Aorta (tissue), 5 donors: ENCODE results near the gene CHD6. TPM values are rescaled to one million over a fixed set of nuclear protein-coding genes. Genes with fewer than 3 reads are reported as not detected.

ENCODE experiments used
- ATAC-seq: fragments of 200-7000 bp; cut with Tn5 transposase; one replicate; pipeline ENCODE4 v1.9.1; 2022; ENCODE audit warnings: moderate library complexity; ENCODE audit not compliant: low FRiP score
- DNase-seq, 2 donors: peaks; one replicate each; pipeline ENCODE4 v3.0.0-alpha.2; 2020
- H3K27ac ChIP-seq, 2 donors: one replicate each; pipeline ENCODE4 v1.5.1; 2013; ENCODE audit warnings: low read length in 2 of 2, mild to moderate bottlenecking in 2 of 2, moderate library complexity in 2 of 2, control low read depth in 1 of 2, inconsistent platforms in 1 of 2, low read depth in 1 of 2
- H3K27me3 ChIP-seq, 2 donors: one replicate each; pipeline ENCODE4 v1.6.1; 2013; ENCODE audit warnings: control low read depth in 1 of 2, low read length in 1 of 2, mild to moderate bottlenecking in 1 of 2, moderate library complexity in 1 of 2; ENCODE audit not compliant: insufficient read depth in 2 of 2, control insufficient read depth in 1 of 2
- H3K36me3 ChIP-seq, 2 donors: one replicate each; pipeline ENCODE4 v1.6.1; 2013; ENCODE audit warnings: control low read depth in 1 of 2, low read length in 1 of 2, mild to moderate bottlenecking in 1 of 2; ENCODE audit not compliant: insufficient read depth in 2 of 2, control insufficient read depth in 1 of 2
- H3K4me1 ChIP-seq, 2 donors: one replicate each; pipeline ENCODE4 v1.6.1; 2013; ENCODE audit warnings: low read length in 2 of 2, control low read depth in 1 of 2, mild to moderate bottlenecking in 1 of 2, moderate library complexity in 1 of 2; ENCODE audit not compliant: insufficient read depth in 2 of 2, control insufficient read depth in 1 of 2
- H3K4me3 ChIP-seq, 2 donors: one replicate each; pipeline ENCODE4 v1.5.1; 2013; ENCODE audit warnings: low read length in 2 of 2, control low read depth in 1 of 2, mild to moderate bottlenecking in 1 of 2
- H3K9me3 ChIP-seq: one replicate; pipeline ENCODE4 v1.6.1; 2013; ENCODE audit warnings: mild to moderate bottlenecking, low read length; ENCODE audit not compliant: control insufficient read depth
- WGBS, 2 donors: extraction: QIAGEN DNeasy Blood & Tissue Kit; methylation state at CpG; one replicate each; pipeline ENCODE4 v1.1.7; 2013; 5-methylcytosine and 5-hydroxymethylcytosine counted together
- intact Hi-C, 2 donors: fragments of 100-400 bp; cut with DNase I; formaldehyde crosslinking; loops; one replicate each; pipeline versions ENCODE4 v1.14.2 to v1.15.0; 2022
- polyA plus RNA-seq, 2 donors: library from polyadenylated mRNA; stranded (reverse); fragments of 200-250 nt; gene quantifications; one replicate each; pipeline ENCODE4 v1.2.3, GENCODE V29; 2013
- total RNA-seq, 2 donors: library from RNA; stranded (reverse); fragmentation: NEBNext Ultra II Directional; extraction: Animal tissue kit (Norgen Biotek cat#: 25700); gene quantifications; one replicate each; pipeline ENCODE4 v1.2.1, GENCODE V29; 2021
- donor health status: healthy with polysubstance abuse.
- donor health status: Bipolar disorder and iron deficiency.
- donor health status: DM: no; HTN: no; CAD: no.
- donor health status: DM: no; HTN: no; CAD: no.
- donor health status: DM: yes; HTN: yes; CAD: no.

Gene CHD6
- total and polyA plus RNA-seq, 4 donors = 3.3 to 126 (median 69.1) TPM

GRCh38 chr20:41482647-41483552, 135.3 kb downstream of the CHD6 start:
- Histone ChIP-seq H3K4me3 (no peak overlapping the region), H3K9me3 (no peaks in the 10 kb centered on the region), H3K4me1 (no peaks in the 10 kb centered on the region), H3K27me3 (no peaks in the 10 kb centered on the region), H3K36me3 (peaks cover 6 to 12% of the 10 kb centered on the region in 2 donors), H3K27ac (peak overlapping the region in 1 of 2 donors; percentile 74)
- intact Hi-C loops = loop anchor here (10.0 kb wide), 2 partner anchors 132 to 212 kb away; partner anchors contain the start of gene CHD6 (in 1 of the 2)
- ATAC-seq (no peak), DNase-seq (no peak)
- 52 to 62% methylated on average over 6 of the region's 6 CpGs for WGBS, 2 donors

- H3K4me3 ChIP-seq = no peak overlapping the region
- intact Hi-C loops = loop anchor here (10.0 kb wide), 2 partner anchors 135 to 215 kb away; partner anchors contain the start of gene CHD6 (in 1 of the 2)
- no peaks in the 10 kb centered on the region for H3K4me1 ChIP-seq
- no peak for DNase-seq
- no peaks in the 10 kb centered on the region for H3K9me3 ChIP-seq
- H3K27me3 ChIP-seq = no peaks in the 10 kb centered on the region
- ATAC-seq = no peak
- H3K36me3 ChIP-seq = peaks cover 3 to 4% of the 10 kb centered on the region in 2 donors
- WGBS, 2 donors = 93 to 94% methylated on average over 2 of the region's 2 CpGs
- no peak overlapping the region for H3K27ac ChIP-seq
Measured at GRCh38 chr20:41480054-41480770, 138.0 kb downstream of the CHD6 start.

GRCh38 chr20:41479113-41479512, 139.1 kb downstream of the CHD6 start:
- 99 to 100% methylated on average over 1 of the region's 1 CpG for WGBS, 2 donors
- intact Hi-C loops = loop anchor here in 1 of 2 donors (10.0 kb wide), 1 partner anchor 216 kb away; no protein-coding TSS in a partner anchor
- no peak for ATAC-seq

GRCh38 chr20:41478026-41478425, 140.2 kb downstream of the CHD6 start:
- H3K36me3 ChIP-seq = peaks cover 0 to 3% of the 10 kb centered on the region in 2 donors
- H3K27ac ChIP-seq = no peak overlapping the region
- ATAC-seq (no peak), DNase-seq (no peak)
- H3K4me1 ChIP-seq = no peaks in the 10 kb centered on the region
- WGBS, 2 donors = 93 to 99% methylated on average over 1 of the region's 1 CpG
- H3K4me3 ChIP-seq = no peak overlapping the region
- intact Hi-C loops = loop anchor here in 1 of 2 donors (10.0 kb wide), 1 partner anchor 217 kb away; no protein-coding TSS in a partner anchor
- H3K27me3 ChIP-seq = no peaks in the 10 kb centered on the region
- no peaks in the 10 kb centered on the region for H3K9me3 ChIP-seq

More at GRCh38 chr20:41479113-41479512, 139.1 kb downstream of the CHD6 start:
- DNase-seq = no peak
- Histone ChIP-seq H3K4me1 (no peaks in the 10 kb centered on the region), H3K27ac (no peak overlapping the region), H3K36me3 (peaks cover 0 to 2% of the 10 kb centered on the region in 2 donors), H3K9me3 (no peaks in the 10 kb centered on the region), H3K27me3 (no peaks in the 10 kb centered on the region), H3K4me3 (no peak overlapping the region)

GRCh38 chr20:41476446-41476845, 141.7 kb downstream of the CHD6 start:
- Histone ChIP-seq H3K27ac (no peak overlapping the region), H3K36me3 (peaks cover 0 to 3% of the 10 kb centered on the region in 2 donors), H3K4me1 (no peaks in the 10 kb centered on the region), H3K9me3 (no peaks in the 10 kb centered on the region), H3K4me3 (no peak overlapping the region), H3K27me3 (no peaks in the 10 kb centered on the region)
- DNase-seq (no peak), ATAC-seq (no peak)
- 84 to 89% methylated on average over 1 of the region's 1 CpG for WGBS, 2 donors
- intact Hi-C loops = loop anchor here in 1 of 2 donors (10.0 kb wide), 1 partner anchor 218 kb away; no protein-coding TSS in a partner anchor

- Histone ChIP-seq H3K4me1 (no peaks in the 10 kb centered on the region), H3K9me3 (no peaks in the 10 kb centered on the region)
Measured at GRCh38 chr20:41476013-41476441, 142.2 kb downstream of the CHD6 start.

GRCh38 chr20:41475503-41475902, 142.7 kb downstream of the CHD6 start:
- intact Hi-C loops = loop anchor here in 1 of 2 donors (10.0 kb wide), 1 partner anchor 219 kb away; no protein-coding TSS in a partner anchor
- ATAC-seq = no peak

More at GRCh38 chr20:41476013-41476441, 142.2 kb downstream of the CHD6 start:
- no peak overlapping the region for H3K27ac ChIP-seq
- ATAC-seq (no peak), DNase-seq (no peak)
- peaks cover 0 to 3% of the 10 kb centered on the region in 2 donors for H3K36me3 ChIP-seq
- H3K27me3 ChIP-seq = no peaks in the 10 kb centered on the region
- no peak overlapping the region for H3K4me3 ChIP-seq
- intact Hi-C loops = loop anchor here in 1 of 2 donors (10.0 kb wide), 1 partner anchor 219 kb away; no protein-coding TSS in a partner anchor

GRCh38 chr20:41470362-41471095, 147.6 kb downstream of the CHD6 start:
- WGBS, 2 donors = 90 to 93% methylated on average over 7 of the region's 7 CpGs
- H3K27ac ChIP-seq = no peak overlapping the region
- peaks cover 0 to 8% of the 10 kb centered on the region in 2 donors for H3K36me3 ChIP-seq
- H3K27me3 ChIP-seq = no peaks in the 10 kb centered on the region
- H3K4me1 ChIP-seq = no peaks in the 10 kb centered on the region
- no peaks in the 10 kb centered on the region for H3K9me3 ChIP-seq
- ATAC-seq (no peak), DNase-seq (no peak)
- intact Hi-C loops = loop anchor here in 1 of 2 donors (10.0 kb wide), 1 partner anchor 224 kb away; no protein-coding TSS in a partner anchor
- no peak overlapping the region for H3K4me3 ChIP-seq

More at GRCh38 chr20:41475503-41475902, 142.7 kb downstream of the CHD6 start:
- Histone ChIP-seq H3K4me3 (no peak overlapping the region), H3K4me1 (no peaks in the 10 kb centered on the region), H3K36me3 (peaks cover 0 to 5% of the 10 kb centered on the region in 2 donors), H3K27me3 (no peaks in the 10 kb centered on the region), H3K27ac (no peak overlapping the region), H3K9me3 (no peaks in the 10 kb centered on the region)
- DNase-seq = no peak
- 48 to 54% methylated on average over 1 of the region's 1 CpG for WGBS, 2 donors
